Keratinocyte (primary cell): Measurements from ENCODE around the gene HERC5. TPM values are rescaled to one million over a fixed set of nuclear protein-coding genes. Genes with fewer than 3 reads are reported as not detected.

Source experiments
- DNase-seq: peaks from one replicate; pipeline ENCODE4 v3.0.0-alpha.2; 2011; ENCODE audit warnings: low read depth, missing footprints, low spot score
- FAIRE-seq: peaks from 2 replicates; lab custom pipeline; 2011; peaks lifted over from hg19 to GRCh38; lab: Jason Lieb, UNC
- H2AFZ ChIP-seq: 2 replicates; pipeline ENCODE4 v1.6.0; 2012; ENCODE audit warnings: low read length, control low read depth, inconsistent platforms; ENCODE audit not compliant: control insufficient read depth
- H3K27ac ChIP-seq: 2 replicates; pipeline ENCODE4 v1.5.1; 2011; ENCODE audit warnings: low read length; ENCODE audit not compliant: control insufficient read depth, insufficient read depth
- H3K27me3 ChIP-seq: 3 replicates; pipeline ENCODE4 v1.6.0; 2011; ENCODE audit warnings: low read length; ENCODE audit not compliant: control insufficient read depth, insufficient read depth; ENCODE audit errors: extremely low read depth
- H3K36me3 ChIP-seq, 2 experiments: 2 replicates in 1 of 2; 3 replicates in 1 of 2; pipeline ENCODE4 v1.5.1; 2011; ENCODE audit warnings: low read length in 2 of 2, mild to moderate bottlenecking in 1 of 2; ENCODE audit not compliant: control insufficient read depth in 2 of 2, insufficient read depth in 2 of 2; ENCODE audit errors: extremely low read depth in 1 of 2
- H3K4me1 ChIP-seq: 3 replicates; pipeline ENCODE4 v1.5.1; 2011; ENCODE audit warnings: low read length; ENCODE audit not compliant: control insufficient read depth, insufficient read depth; ENCODE audit errors: extremely low read depth
- H3K4me2 ChIP-seq: 3 replicates; pipeline ENCODE4 v1.6.0; 2011; ENCODE audit warnings: low read depth, low read length; ENCODE audit not compliant: control insufficient read depth, insufficient read depth; ENCODE audit errors: extremely low read depth
- H3K4me3 ChIP-seq, 3 experiments: fragments of 200-600 bp in 1 of 3; sonication (generic) in 1 of 3; 2 replicates in 2 of 3; 3 replicates in 1 of 3; pipeline ENCODE4 v1.5.1; 2011 to 2016; ENCODE audit warnings: low read length in 3 of 3, mild to moderate bottlenecking in 3 of 3, control low read depth in 2 of 3, inconsistent platforms in 1 of 3, low read depth in 1 of 3, mixed read lengths in 1 of 3, mixed run types in 1 of 3, moderate library complexity in 1 of 3; ENCODE audit not compliant: control insufficient read depth in 2 of 3, insufficient read depth in 2 of 3; ENCODE audit errors: extremely low read depth in 1 of 3
- H3K79me2 ChIP-seq: 2 replicates; pipeline ENCODE4 v1.6.0; 2012; ENCODE audit warnings: low read length; ENCODE audit not compliant: control insufficient read depth, insufficient read depth
- H3K9ac ChIP-seq: 3 replicates; pipeline ENCODE4 v1.6.0; 2011; ENCODE audit warnings: low read length; ENCODE audit not compliant: control insufficient read depth, insufficient read depth; ENCODE audit errors: extremely low read depth
- H3K9me1 ChIP-seq: 3 replicates; pipeline ENCODE4 v1.6.0; 2011; ENCODE audit warnings: low read length; ENCODE audit not compliant: control insufficient read depth, insufficient read depth; ENCODE audit errors: extremely low read depth
- H3K9me3 ChIP-seq: 2 replicates; pipeline ENCODE4 v1.5.1; 2012; ENCODE audit warnings: low read depth, low read length; ENCODE audit not compliant: control insufficient read depth
- H4K20me1 ChIP-seq: 3 replicates; pipeline ENCODE4 v1.6.0; 2011; ENCODE audit warnings: low read length; ENCODE audit not compliant: control insufficient read depth, insufficient read depth; ENCODE audit errors: extremely low read depth
- EZH2 ChIP-seq: IDR thresholded peaks from one replicate; pipeline ENCODE4 v1.6.1; 2012; ENCODE audit warnings: inconsistent platforms, mild to moderate bottlenecking, low read length, moderate library complexity
- dilution Hi-C: fragments of 300-500 bp; cut with MboI; formaldehyde crosslinking; loops from one replicate; pipeline ENCODE4 v1.7.0; 2020; ENCODE audit warnings: low sequenced_read_pairs; ENCODE audit not compliant: extremely low pct_ligation_motif_present
- polyA plus RNA-seq, 5 experiments: library from polyadenylated mRNA; depleted of rRNA in 3 of 5; stranded (reverse) in 3 of 5; stranded (forward) in 1 of 5; unstranded in 1 of 5; fragments of >200 nt; gene quantifications; 1 replicate in 1 of 5; 2 replicates in 3 of 5; 3 replicates in 1 of 5; pipeline versions ENCODE4 v1.2.1 to v1.2.3, GENCODE V29; 2011 to 2012; ENCODE audit warnings: missing spikeins in 2 of 5, low read depth in 1 of 5, low replicate concordance in 1 of 5
- TF ChIP-seq, protein P1 (sequence below), 3 experiments: IDR thresholded peaks in 1 of 3; conservative IDR thresholded peaks in 1 of 3; optimal IDR thresholded peaks in 1 of 3; 2 replicates in 2 of 3; 3 replicates in 1 of 3; pipeline versions ENCODE3 to v1.5.1; 2011; ENCODE audit warnings: low read length in 3 of 3, mild to moderate bottlenecking in 3 of 3, moderate library complexity in 2 of 3, control low read depth in 1 of 3, inconsistent platforms in 1 of 3; ENCODE audit not compliant: insufficient read depth in 2 of 3; ENCODE audit errors: extremely low read depth in 1 of 3

HERC5 gene
- polyA plus RNA-seq, 1 donor (not counting 4 experiments of a cell fraction or from before 2014, with no cell fraction given) = 3.4 TPM

DNA sequence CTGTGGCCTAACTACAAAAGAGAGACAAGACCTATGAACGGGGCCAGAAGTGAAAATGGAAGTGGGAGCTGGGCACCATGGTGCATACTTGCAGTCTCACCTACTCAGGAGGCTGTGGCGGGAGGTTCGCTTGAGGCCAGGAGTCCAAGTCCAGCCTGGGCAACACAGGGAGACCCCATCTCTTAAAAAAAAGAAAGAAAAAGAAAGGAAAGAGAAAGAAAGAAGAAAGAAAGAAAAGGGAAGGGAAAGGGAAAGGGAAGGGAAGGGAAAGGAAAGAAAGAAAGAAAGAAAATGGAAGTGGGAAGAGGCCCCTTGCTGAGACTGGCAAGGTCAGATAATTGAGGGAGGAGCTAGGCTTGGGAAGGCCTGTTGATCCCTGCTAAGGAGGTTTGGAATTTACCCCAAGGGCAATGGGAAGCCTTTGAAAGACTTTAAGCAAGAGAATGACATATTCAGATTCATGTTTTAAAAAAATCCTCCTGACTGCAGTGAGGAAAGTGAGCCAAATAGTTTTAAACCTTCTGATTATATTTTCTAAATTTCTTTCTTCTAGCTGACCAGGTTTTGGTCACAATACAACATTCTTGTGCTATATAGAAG lies 17.7 kb upstream of the HERC5 start:
- Histone ChIP-seq H3K27ac (no peak overlapping the region), H2AFZ (peak overlapping the region; percentile 27), H4K20me1 (no peaks in the 10 kb centered on the region)

DNA sequence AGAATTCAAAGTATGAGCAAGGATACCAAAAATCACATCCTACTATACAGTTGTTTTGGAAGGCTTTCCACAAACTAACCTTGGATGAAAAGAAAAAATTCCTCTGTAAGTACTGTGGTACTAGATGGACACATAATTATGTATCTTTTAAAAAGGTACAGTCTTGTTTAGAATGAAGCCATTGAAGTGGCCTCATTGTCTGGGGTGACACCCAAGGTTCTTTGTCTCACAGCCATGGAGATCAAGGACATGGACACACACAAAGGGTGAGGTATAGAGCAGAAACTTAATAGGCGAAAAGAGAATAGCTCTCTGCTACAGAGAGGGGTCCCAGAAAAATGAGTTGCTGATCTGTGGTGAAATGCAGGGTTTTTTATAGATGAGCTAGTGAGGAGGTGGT lies 16.8 kb upstream of the HERC5 start:
- no peaks in the 10 kb centered on the region for H4K20me1 ChIP-seq
- H3K4me1 ChIP-seq = peaks cover 14% of the 10 kb centered on the region
- no peak for DNase-seq
- H3K27ac ChIP-seq = no peak overlapping the region
- TF ChIP-seq, protein P1, sequence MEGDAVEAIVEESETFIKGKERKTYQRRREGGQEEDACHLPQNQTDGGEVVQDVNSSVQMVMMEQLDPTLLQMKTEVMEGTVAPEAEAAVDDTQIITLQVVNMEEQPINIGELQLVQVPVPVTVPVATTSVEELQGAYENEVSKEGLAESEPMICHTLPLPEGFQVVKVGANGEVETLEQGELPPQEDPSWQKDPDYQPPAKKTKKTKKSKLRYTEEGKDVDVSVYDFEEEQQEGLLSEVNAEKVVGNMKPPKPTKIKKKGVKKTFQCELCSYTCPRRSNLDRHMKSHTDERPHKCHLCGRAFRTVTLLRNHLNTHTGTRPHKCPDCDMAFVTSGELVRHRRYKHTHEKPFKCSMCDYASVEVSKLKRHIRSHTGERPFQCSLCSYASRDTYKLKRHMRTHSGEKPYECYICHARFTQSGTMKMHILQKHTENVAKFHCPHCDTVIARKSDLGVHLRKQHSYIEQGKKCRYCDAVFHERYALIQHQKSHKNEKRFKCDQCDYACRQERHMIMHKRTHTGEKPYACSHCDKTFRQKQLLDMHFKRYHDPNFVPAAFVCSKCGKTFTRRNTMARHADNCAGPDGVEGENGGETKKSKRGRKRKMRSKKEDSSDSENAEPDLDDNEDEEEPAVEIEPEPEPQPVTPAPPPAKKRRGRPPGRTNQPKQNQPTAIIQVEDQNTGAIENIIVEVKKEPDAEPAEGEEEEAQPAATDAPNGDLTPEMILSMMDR (optimal IDR thresholded peaks at IDR 0.05 in 1 of 3, IDR thresholded peaks at IDR 0.05 in 1 of 3, conservative IDR thresholded peaks at IDR 0.05 in 1 of 3; ENCODE audit: extremely low read depth in 1 of 3, insufficient read depth in 2 of 3, low read length in 3 of 3) = no peak
- no peak for TF ChIP-seq EZH2
- no peak overlapping the region for H2AFZ ChIP-seq
- no peak overlapping the region for H3K4me3 ChIP-seq
- no peak overlapping the region for H3K4me2 ChIP-seq
- no peak for FAIRE-seq
- H3K9ac ChIP-seq = no peak overlapping the region
- no peaks in the 10 kb centered on the region for H3K9me3 ChIP-seq
- H3K79me2 ChIP-seq = no peaks in the 10 kb centered on the region
- H3K36me3 ChIP-seq = peaks cover 3 to 4% of the 10 kb centered on the region in 2 experiments
- no peaks in the 10 kb centered on the region for H3K27me3 ChIP-seq
- dilution Hi-C loops = no loop called here
- H3K9me1 ChIP-seq = no peaks in the 10 kb centered on the region

More for the DNA sequence above, 17.7 kb upstream of the HERC5 start:
- no peak overlapping the region for H3K9ac ChIP-seq
- peaks cover 3 to 5% of the 10 kb centered on the region in 2 experiments for H3K36me3 ChIP-seq
- DNase-seq (no peak), FAIRE-seq (peak; percentile 96)
- dilution Hi-C loops = no loop called here
- H3K4me1 ChIP-seq = peaks cover 9% of the 10 kb centered on the region
- no peaks in the 10 kb centered on the region for H3K27me3 ChIP-seq
- no peak for TF ChIP-seq EZH2
- TF ChIP-seq, protein P1 (optimal IDR thresholded peaks at IDR 0.05 in 1 of 3, IDR thresholded peaks at IDR 0.05 in 1 of 3, conservative IDR thresholded peaks at IDR 0.05 in 1 of 3; ENCODE audit: extremely low read depth in 1 of 3, insufficient read depth in 2 of 3, low read length in 3 of 3) = no peak
- no peaks in the 10 kb centered on the region for H3K9me1 ChIP-seq
- peak overlapping the region; percentile 27 for H3K4me2 ChIP-seq
- no peak overlapping the region for H3K4me3 ChIP-seq
- H3K79me2 ChIP-seq = no peaks in the 10 kb centered on the region
- no peaks in the 10 kb centered on the region for H3K9me3 ChIP-seq
